ENCODE measurements around the gene COL4A4. TPM values are rescaled to one million over a fixed set of nuclear protein-coding genes. Genes with fewer than 3 reads are reported as not detected.

Gene COL4A4
- total RNA-seq, 4 donors from 2014 or later, result 0.53 to 24.8 (median 0.95) TPM

- Histone ChIP-seq H3K4me1 (no peaks in the 10 kb centered on the region), H3K4me3 (no peak overlapping the region), H3K36me3 (no peaks in the 10 kb centered on the region), H3K9me3 (no peaks in the 10 kb centered on the region), H3K27ac (no peak overlapping the region), H3K27me3 (no peaks in the 10 kb centered on the region)
- no peak for TF ChIP-seq CTCF (IDR thresholded peaks at IDR 0.05)
- TF ChIP-seq POLR2A (IDR thresholded peaks at IDR 0.05), result no peak
- DNase-seq, result no peak
Observed at GRCh38 chr2:227057060-227057459, 106.9 kb downstream of the COL4A4 start.

GRCh38 chr2:227054006-227054405 is 110.0 kb downstream of the COL4A4 start:
- H3K27ac ChIP-seq, result no peak overlapping the region
- TF ChIP-seq POLR2A (IDR thresholded peaks at IDR 0.05) (no peak), CTCF (IDR thresholded peaks at IDR 0.05) (no peak)
- H3K4me1 ChIP-seq, result no peaks in the 10 kb centered on the region
- no peak overlapping the region for H3K4me3 ChIP-seq
- H3K36me3 ChIP-seq, result no peaks in the 10 kb centered on the region
- H3K27me3 ChIP-seq, result no peaks in the 10 kb centered on the region
- no peak for DNase-seq
- H3K9me3 ChIP-seq, result no peaks in the 10 kb centered on the region

GRCh38 chr2:227052879-227053278 is 111.1 kb downstream of the COL4A4 start:
- H3K36me3 ChIP-seq, result no peaks in the 10 kb centered on the region
- no peaks in the 10 kb centered on the region for H3K9me3 ChIP-seq
- TF ChIP-seq POLR2A (IDR thresholded peaks at IDR 0.05), result no peak
- no peak for TF ChIP-seq CTCF (IDR thresholded peaks at IDR 0.05)
- H3K4me1 ChIP-seq, result no peaks in the 10 kb centered on the region
- H3K4me3 ChIP-seq, result no peak overlapping the region
- H3K27me3 ChIP-seq, result no peaks in the 10 kb centered on the region
- no peak overlapping the region for H3K27ac ChIP-seq
- no peak for DNase-seq

- no peaks in the 10 kb centered on the region for H3K4me1 ChIP-seq
- no peak for DNase-seq
- no peak overlapping the region for H3K4me3 ChIP-seq
- TF ChIP-seq CTCF (IDR thresholded peaks at IDR 0.05), result no peak
- no peak for TF ChIP-seq POLR2A (IDR thresholded peaks at IDR 0.05)
- no peak overlapping the region for H3K27ac ChIP-seq
- H3K9me3 ChIP-seq, result no peaks in the 10 kb centered on the region
- H3K27me3 ChIP-seq, result no peaks in the 10 kb centered on the region
- H3K36me3 ChIP-seq, result no peaks in the 10 kb centered on the region
Observed at GRCh38 chr2:227043981-227044380, 120.0 kb downstream of the COL4A4 start.

GRCh38 chr2:227038550-227039189 is 125.3 kb downstream of the COL4A4 start:
- no peaks in the 10 kb centered on the region for H3K9me3 ChIP-seq
- no peaks in the 10 kb centered on the region for H3K36me3 ChIP-seq
- H3K27me3 ChIP-seq, result no peaks in the 10 kb centered on the region
- DNase-seq, result no peak
- H3K27ac ChIP-seq, result no peak overlapping the region
- no peaks in the 10 kb centered on the region for H3K4me1 ChIP-seq
- TF ChIP-seq CTCF (IDR thresholded peaks at IDR 0.05) (no peak), POLR2A (IDR thresholded peaks at IDR 0.05) (no peak)
- H3K4me3 ChIP-seq, result no peak overlapping the region

- no peak for TF ChIP-seq CTCF (IDR thresholded peaks at IDR 0.05)
- no peak for TF ChIP-seq POLR2A (IDR thresholded peaks at IDR 0.05)
- no peak for DNase-seq
- Histone ChIP-seq H3K36me3 (no peaks in the 10 kb centered on the region), H3K9me3 (no peaks in the 10 kb centered on the region), H3K27ac (no peak overlapping the region), H3K4me3 (no peak overlapping the region), H3K27me3 (no peaks in the 10 kb centered on the region), H3K4me1 (no peaks in the 10 kb centered on the region)
Observed at GRCh38 chr2:227036527-227036926, 127.5 kb downstream of the COL4A4 start.

Measured in Peyer's patch (tissue), 4 donors.